Activated CD4-positive, alpha-beta T cell treated with anti-CD3 and anti-CD28 coated beads, Interleukin-2, amount 50 U/mL, for 1 hour (primary cell): ENCODE data around the gene TRA2A.
"Not testable (repeated sequence)": the region's sequence is repeated elsewhere in the genome, so short reads cannot be mapped to it uniquely, and the experiment has no call there.

Experiments used
- DNase-seq: peaks from one replicate; pipeline ENCODE4 v3.0.0-alpha.2; 2020

Gene TRA2A

GRCh38 chr7:23491502-23491901 lies 40.3 kb downstream of the TRA2A start:
- DNase-seq = no peak

- DNase-seq = peak; percentile 52
Observed at GRCh38 chr7:23490357-23491135, 41.2 kb downstream of the TRA2A start.

DNA sequence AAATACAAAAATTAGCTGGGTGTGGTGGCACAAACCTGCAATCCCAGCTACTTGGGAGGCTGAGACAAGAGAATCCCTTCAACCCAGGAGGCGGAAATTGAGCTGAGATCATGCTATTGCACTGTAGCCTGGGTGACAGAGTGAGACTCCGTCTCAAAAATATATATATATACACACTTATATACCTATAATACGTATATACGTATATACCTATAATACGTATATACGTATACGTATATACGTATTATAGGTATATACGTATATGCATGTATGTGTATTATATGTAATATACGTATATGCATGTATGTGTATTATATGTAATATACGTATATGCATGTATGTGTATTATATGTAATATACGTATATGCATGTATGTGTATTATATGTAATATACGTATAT lies 43.1 kb downstream of the TRA2A start:
- DNase-seq = not testable (repeated sequence)

DNA sequence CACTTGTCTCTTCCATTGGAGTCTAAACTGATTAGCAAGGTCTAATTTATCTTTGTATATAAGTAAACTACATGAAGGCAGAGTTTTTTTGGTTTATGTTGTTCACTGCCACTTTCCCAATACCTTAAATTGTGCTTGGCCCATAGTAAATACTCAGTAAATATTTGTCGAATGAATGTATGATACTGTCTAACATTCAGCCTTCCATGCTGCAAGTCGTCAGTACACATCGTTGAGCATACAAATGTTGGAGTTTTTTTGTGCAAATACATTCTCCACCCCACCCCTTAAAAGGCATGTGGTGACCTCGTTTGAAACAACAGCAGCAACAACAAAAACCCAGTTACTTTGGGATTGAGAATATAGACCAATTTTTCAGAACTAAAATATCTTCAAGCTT lies 44.1 kb downstream of the TRA2A start:
- DNase-seq = no peak

DNA sequence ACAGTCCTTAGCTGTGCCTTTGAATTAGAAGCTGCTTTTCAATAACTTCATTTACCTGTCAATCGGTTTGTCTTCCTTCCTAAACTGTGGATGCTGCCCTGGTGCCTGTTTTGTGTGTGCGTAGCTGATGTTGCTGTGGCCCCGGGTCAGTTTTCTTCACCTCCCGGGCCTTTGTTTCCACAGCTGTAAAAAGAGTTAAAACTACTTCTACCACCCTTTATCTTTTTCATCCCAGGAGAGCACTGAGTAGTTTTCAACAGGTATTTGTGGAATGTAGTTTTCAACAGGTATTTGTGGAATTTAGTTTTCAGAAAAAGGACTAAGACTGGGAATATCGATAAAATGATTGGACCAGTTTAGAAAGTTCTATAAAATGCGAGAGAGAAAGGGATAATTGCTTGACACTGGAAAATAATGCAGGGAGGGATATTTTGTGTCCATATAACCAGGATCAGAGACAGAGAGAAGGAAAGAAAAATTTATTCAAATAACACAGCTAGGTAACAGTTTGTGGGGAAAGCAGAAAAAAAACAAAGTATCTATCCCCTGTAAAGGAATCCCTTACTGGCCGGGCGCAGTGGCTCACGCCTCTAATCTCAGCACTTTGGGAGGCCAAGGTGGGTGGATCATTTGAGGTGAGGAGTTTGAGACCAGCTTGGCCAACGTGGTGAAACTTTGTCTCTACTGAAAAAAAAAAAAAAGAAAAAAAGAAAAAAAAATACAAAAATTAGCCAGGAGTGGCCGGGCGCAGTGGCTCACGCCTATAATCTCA lies 45.6 kb downstream of the TRA2A start:
- no peak for DNase-seq

DNA sequence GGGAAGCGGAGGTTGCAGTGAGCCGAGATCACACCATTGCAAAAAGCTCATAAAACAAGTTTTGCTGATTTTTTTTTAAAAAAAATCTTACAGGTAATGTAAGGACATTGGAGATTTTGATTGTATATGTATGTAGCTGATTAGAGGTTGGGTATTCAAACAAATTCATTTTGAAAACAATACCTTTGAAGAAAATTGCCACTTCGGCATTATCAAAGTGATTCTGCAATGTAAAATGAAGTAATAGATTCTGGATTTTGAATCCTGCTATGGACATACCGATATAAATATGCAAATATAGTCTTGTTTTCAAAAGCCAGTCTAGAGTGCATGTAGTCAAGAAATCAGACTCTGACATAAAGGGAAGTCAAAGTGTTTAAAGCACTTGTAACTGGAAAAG lies 49.1 kb downstream of the TRA2A start:
- no peak for DNase-seq

- DNase-seq = no peak
Observed at GRCh38 chr7:23477962-23478866, 53.6 kb downstream of the TRA2A start.

DNA sequence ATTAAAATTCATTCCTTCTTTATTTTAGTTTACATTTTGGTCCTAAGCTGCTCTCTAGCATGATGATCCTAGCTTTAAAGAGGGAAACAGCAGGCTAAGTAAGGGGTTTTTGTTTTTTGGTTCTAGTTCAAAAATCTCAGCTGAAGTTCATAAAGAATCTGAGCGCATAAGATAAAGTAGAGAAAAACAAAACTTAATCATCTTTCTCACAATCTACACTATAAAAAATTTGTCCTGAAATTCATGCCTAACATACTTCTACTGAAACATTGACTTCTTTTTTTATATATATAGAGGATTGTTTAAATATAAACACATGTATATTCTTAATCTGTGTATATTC lies 54.7 kb downstream of the TRA2A start:
- DNase-seq = no peak

DNA sequence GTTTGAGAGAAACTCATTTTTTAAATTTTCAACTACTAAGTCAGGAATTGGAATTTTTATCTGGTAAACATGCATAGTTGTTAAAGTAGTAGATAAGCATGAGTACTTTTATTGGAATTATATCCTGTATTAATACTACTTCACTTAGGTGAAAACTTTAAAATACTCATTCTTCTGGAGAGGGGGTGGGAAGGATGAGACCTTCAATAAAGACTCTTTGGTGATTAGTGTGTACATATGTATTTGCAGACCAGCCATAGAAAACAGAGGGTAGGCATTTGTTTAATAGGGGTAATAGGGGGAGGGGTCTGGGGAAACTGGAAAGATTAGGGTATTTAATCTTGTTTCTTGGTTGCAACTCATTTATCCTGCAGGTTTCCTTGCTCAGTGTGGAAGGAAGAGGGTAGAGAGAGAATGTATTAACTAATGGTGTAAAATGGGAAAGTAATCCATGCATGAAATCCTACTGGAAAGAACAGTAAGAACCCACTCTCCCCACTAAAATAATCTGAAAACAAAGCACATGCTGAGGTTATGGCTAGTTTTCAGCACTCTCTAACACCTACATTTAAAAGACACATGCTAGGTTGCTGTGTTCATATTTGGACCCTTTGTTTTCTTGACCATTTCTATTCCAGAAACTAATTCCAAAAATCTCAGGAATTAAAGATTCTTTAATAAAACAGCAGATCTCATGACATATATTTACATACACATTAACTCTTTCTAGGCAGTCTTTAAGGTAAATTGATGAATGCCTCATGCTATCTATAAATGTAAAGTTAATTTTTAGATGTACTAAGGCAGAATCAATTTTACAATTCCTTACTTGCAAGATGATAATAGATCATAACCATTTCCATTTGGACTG lies 55.3 kb downstream of the TRA2A start:
- no peak for DNase-seq

DNA sequence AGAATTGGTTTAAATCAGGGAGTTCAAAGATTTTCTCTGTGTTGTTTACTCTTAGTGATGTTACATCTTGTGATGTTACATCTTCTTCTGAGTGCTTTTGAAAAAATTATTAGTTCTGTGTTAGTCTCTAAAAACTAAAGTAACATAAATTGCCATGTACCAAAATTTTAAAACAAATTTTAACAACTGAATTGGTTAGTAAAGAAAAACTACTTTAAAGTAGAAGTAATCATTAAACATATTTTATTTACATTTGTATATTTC lies 56.3 kb downstream of the TRA2A start:
- DNase-seq = no peak

GRCh38 chr7:23474829-23475575 lies 56.8 kb downstream of the TRA2A start:
- no peak for DNase-seq

DNA sequence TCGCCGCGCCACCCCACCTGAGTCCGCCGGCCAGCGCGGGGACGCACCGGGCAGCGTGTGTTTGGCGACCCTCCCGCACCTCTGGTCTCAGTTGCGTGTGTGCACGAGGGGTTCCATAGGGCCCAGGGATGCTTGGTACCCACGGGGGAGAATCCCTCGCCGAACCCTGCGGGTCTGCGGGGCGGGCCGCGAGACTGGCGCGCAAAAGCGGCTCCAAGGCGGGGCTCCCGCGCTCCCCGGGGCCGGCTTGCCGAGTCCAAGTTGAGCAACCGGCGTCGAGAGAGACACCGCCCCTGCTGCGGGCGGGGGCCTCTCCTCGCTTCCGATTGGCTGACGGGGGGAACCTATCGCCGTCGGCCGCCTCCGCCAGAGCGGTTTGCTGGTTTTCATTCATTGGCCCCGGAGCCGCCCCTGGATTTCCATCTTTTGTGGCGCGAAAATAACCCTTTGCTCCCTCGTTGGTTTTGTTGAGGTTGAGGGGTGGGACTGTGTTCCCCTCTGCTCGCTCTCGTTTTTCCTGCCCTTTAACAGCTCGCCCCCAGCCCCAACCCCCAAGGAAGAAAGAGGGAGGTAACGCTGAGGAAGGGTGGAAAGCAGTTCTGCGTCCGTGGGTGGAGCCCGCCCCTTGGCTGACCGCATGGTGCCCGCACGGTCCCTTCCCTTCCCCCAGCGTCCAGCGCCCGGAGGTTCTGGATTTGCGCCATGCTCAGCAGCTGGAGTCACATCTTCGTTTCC lies 57.5 kb downstream of the TRA2A start:
- DNase-seq = peak; percentile 21

- DNase-seq = no peak
Observed at GRCh38 chr7:23473844-23474093, 58.0 kb downstream of the TRA2A start.

- DNase-seq = no peak
Observed at GRCh38 chr7:23472956-23473843, 58.6 kb downstream of the TRA2A start.

GRCh38 chr7:23472556-23472955 lies 59.2 kb downstream of the TRA2A start:
- DNase-seq = no peak

DNA sequence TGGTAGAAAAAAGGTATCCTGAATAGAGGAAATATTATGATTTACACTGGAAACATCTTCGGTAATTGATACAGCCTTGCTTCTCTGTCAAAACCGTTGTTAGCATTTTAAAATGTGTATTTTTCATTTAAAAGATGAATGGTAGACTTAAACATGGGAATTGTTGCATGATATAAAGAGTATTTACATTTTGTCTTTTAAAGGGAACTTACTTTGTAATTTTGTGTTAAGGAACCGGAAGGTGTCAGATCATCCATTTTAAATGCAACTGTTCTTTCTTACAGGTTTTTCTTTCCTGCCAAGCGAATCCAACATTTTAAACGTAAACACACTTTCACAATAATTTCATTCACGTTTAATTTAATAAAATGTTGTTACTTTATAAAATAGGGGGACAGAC lies 59.7 kb downstream of the TRA2A start:
- no peak for DNase-seq

- peak; percentile 16 for DNase-seq
Observed at GRCh38 chr7:23471106-23471859, 60.5 kb downstream of the TRA2A start.

DNA sequence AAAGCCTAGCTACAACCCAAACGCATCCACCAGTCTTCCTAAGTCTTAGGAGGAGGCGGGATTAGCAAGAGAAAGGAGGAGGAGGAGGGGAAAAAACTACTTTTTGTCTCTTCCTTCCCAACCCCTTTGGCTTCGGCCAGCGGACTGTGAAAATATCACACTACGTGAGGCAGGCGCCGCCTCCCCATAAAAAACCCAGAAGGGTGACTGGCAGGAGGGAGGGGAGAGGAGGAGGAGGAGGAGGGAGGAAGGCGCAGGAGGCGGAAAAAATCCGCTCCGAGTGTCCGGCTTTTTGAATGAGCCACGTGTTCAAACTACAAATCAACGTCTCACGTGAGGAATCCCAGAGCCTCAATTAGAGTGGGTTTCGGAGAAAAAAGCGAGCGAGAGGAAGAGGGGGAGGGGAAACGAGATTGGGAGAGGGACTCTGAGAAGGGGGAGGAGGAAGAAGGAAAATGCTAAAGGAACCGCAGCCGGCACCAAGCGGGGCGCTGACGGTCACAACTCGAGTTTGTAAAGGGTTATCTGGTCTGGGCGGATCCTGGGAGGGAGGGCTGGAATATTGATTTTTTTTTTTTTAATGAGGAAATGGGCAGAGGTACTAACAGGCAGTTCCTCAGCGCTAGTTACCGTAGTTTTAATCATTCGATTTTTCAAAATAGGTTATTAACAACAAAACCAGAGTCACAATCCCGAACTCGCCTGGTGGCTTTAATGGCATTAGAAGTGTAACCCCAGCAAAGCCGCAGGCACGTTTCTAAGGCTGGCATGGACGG lies 61.3 kb downstream of the TRA2A start, which contains the start of gene IGF2BP3:
TSS of gene IGF2BP3 (minus strand) at position 162 of the 776 bp plus-strand sequence. CDS start 381 bp downstream, outside the sequence.
- DNase-seq = peak; percentile 3

DNA sequence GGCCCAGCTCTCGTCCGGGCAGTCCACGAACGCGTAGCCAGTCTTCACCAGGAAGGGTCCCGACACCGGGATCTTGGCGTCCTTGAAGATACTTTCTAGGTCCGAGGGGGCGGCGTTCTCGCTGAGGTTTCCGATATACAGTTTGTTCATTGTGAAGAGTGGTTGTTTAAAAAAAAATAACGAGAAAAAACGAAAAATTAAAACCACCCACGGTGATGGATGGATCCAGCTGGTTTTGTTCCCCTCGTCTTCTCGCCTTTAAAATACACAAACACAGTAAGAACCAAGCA lies 61.9 kb downstream of the TRA2A start:
- no peak for DNase-seq
